Astrocyte of the hippocampus (primary cell): ENCODE data around the gene PSMD14.

ENCODE experiments used
- DNase-seq: peaks from one replicate; pipeline ENCODE4 v3.0.0; 2011; ENCODE audit warnings: low read depth, low spot score

Gene PSMD14

DNA sequence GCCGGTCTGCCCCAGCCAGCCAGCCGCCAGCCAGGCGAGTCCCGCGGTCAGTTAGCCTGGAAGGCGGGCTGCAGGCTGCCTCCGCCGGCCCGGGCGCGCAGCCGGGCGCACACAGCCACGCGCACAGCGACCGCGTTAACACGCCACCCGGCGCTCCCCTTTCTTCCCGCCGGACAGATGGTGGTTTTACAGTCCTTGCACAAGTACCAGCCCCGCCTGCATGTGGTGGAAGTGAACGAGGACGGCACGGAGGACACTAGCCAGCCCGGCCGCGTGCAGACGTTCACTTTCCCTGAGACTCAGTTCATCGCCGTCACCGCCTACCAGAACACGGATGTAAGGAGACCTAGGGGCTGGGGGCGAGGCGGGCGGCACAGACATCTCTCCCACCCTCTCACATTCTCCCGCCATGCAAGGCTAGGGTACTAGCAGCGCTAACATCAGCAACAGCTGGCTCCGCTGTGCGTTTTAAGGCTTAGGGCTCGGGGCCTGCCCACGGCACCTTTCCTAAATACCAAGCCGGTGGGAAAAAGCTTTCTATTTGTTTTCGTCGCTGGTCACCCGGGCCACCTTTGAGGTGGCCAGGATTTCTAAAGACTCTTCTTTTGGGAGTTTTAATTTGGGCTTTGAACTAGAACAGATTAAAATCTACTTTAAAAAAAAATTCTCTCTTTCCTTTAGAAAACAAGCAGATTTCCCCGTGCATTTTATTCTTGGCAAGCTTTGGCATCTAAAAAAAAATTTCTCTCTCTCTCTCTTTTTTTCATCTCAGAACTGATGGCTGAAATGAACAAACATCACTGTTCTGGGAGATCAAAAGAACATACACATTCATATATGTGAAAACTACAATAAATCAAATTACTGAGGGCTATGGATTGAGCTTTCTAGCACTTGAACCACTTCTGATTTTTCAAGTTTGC is 110.8 kb downstream of the PSMD14 start:
- peak; percentile 66 for DNase-seq

DNA sequence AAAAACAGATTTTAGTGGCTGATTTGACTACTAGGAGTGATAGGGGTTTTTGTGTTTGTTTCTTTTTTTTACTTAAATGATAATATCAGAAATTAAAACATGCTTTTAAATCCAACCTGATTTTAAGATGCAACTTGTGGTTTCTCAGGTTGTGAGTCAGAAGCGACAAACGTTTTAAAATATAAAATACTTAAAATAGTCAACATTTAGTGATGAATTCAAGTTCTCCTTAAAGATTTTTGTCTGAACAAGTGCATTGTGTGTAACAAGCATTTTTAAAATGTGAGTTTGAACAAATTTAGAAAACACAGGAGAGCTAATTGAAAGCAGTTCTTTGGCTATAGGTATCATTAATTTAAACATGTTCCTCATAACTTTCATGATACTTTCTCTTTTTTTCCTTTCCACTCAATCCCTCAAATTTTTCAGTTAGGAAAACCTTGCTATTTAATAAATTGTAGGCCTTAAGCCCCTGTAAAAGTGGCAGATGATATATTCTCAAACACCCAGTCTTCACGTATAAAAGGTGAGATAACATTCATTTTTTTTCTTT is 111.5 kb downstream of the PSMD14 start:
- DNase-seq, result no peak

DNA sequence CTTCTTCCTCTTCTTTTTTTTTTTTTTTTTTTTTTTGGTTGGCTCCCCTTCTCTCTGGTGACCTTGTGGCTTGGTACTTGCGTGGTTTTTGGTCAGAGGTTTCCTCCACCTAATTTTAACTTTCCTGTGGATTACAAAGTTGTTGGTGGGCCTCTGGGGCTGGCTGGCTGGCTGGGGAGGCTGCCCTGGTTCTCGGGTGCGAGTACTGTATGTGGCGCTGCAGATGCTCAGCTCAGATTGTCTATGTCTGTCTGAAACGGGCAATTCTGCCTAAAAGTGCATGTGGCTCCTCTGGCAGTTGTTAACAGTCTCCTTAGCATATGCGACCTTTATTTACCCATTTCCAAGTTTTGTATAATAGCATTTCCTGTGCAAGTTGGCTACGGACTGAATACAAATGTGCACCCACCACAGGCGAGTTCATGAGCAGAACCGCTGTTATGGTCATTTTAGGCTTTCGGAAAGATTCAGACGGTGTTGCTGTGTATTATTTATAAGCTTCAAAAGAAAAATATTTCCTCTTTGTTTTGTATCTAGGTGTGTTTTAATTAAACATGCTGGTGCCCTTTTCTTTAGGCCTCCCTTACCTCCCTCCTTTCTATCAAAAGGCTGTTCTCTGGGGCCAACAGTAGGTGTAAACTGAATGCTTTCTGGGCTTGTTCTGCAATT is 112.3 kb downstream of the PSMD14 start:
- no peak for DNase-seq

GRCh38 chr2:161421686-161422085 is 113.5 kb downstream of the PSMD14 start:
- DNase-seq, result no peak

- DNase-seq, result no peak
Observed at GRCh38 chr2:161422816-161423403, 114.7 kb downstream of the PSMD14 start.

GRCh38 chr2:161423421-161424393 is 115.5 kb downstream of the PSMD14 start:
- peak; percentile 62 for DNase-seq

GRCh38 chr2:161424394-161424769 is 116.2 kb downstream of the PSMD14 start:
- DNase-seq, result no peak

- DNase-seq, result no peak
Observed at GRCh38 chr2:161424891-161425727, 116.9 kb downstream of the PSMD14 start.

- no peak for DNase-seq
Observed at GRCh38 chr2:161425728-161426454, 117.7 kb downstream of the PSMD14 start.

- DNase-seq, result no peak
Observed at GRCh38 chr2:161426455-161426921, 118.3 kb downstream of the PSMD14 start.

- DNase-seq, result peak; percentile 51
Observed at GRCh38 chr2:161426922-161427663, 118.9 kb downstream of the PSMD14 start.

DNA sequence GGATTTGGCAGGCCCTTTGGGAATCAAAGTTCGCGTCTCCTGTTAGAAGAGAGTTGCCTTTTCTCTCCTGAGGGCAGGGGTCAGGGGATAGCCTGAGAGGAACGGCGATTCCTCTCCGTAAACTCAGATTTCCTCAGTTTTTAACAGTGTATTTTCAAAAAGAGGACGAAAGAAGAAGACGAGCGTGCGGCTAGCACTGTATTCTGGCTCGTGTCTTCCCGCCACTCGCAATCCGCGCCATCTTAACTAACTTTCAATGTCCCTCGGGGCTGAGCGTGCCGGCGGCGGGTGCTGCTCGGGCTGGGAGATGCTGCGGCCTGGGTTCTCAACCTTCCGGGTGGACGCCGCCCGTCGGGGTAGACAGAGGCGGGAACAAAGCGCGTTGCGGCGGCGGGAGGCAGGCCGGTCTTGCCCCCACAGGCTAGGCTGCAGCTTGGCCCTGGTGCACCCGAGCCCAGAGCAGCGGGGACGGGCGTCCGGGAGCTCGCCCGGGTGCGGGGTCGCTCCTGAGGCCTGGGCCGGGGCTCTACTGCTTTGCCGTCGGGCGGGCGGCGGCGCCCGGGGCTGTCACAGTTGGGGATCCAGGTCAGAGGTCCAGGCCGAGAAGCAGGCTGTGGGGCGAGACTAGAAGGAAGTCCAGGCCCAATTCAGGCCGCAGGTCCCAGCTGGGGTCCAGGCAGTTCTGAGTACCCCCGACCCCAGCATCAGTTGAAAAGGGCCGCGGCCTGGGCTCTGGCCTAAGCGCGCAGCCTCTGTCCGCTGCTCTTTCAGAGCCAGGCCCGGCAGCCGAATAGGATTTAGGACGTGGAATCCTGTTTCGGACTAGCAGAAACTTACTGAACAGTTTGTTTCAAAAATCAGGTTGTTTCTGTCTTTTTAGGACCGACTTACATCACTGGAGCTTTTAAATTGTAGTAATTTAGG is 119.7 kb downstream of the PSMD14 start:
- no peak for DNase-seq

DNA sequence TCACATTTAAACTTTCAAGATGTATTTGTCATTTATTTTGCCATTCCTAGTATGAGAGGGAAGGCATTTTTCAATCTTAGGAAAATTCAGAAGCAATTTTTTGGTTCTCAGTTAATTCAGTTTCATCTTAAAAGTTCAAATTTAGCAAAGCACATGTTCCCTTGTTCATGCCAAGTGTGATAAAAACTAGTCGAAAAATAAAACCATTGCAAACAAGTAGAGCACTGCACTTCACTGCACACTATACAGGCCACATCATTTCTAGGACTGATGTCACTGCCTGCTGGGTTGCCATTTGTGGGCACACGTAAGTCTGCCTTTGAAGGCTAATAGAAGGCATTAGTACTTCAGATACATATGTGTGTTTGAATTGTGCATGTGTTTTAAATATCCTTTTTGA is 122.2 kb downstream of the PSMD14 start:
- no peak for DNase-seq

GRCh38 chr2:161432107-161432506 is 123.9 kb downstream of the PSMD14 start:
- no peak for DNase-seq

GRCh38 chr2:161434118-161434517 is 125.9 kb downstream of the PSMD14 start:
- DNase-seq, result no peak

- DNase-seq, result peak; percentile 73
Observed at GRCh38 chr2:161436411-161436810, 128.2 kb downstream of the PSMD14 start.

GRCh38 chr2:161438598-161438997 is 130.4 kb downstream of the PSMD14 start:
- DNase-seq, result no peak

DNA sequence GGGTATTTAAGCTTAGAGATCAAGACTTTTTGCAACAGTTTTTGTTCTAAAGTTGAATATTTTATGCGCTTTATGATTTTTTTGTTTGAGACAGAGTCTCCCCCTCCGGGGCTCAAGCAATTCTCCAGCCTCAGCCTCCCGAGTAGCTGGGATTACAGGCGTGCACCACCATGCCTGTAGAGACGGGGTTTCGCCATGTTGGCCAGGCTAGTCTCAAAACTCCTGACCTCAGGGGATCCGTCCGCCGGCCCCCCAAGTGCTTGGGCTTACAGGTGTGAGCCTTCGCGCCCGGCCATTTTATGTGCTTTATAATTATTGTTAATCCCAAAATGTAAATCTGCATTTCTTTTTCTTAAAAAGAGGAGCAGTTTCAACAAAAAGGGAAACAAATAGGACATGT is 136.9 kb downstream of the PSMD14 start:
- no peak for DNase-seq
